Measurements from ENCODE around the gene USP36. TPM values are rescaled to one million over a fixed set of nuclear protein-coding genes. Genes with fewer than 3 reads are reported as not detected.
A peak's percentile ranks its signal among the peaks of the same experiment; 100 is the strongest.

Gene USP36
- total RNA-seq, 1 experiment from 2014 or later = 74.0 TPM

DNA sequence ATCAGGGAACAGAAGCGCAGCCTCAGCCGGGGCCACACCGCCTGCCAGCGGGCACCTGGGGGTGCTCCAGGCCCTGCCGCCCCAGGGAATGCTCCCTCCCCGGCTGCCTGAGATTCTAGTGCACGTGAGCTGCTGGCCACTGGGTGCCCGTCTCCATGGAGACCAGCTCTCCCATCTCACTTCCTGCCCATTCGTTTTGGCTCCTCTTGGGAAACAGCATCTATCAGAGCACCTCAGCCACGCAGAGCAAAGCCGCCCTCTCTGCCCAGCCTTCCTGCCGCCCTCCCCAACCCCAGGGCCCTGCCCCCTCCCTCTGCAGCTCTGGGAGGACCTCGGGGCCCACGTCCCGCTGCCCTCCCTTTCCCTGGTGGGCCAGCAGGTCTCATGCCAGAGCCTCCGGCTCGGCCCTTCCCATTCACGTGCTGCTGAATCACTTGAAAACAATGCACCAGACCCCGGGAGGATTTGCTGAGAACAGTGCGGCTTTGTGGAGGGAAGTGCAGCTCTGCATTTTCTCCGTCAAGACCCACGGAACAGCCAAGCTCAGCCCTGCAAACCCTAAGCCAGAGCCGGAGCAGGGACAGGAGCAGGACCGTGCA lies 43.0 kb upstream of the USP36 start:
- POLR2A ChIA-PET = no interaction called here
- ATAC-seq (peak; percentile 64), DNase-seq (ENCODE audit: low spot score) (no peak)
- CTCF ChIA-PET = interaction anchor here (0.6 to 1.7 kb wide), 7 partner anchors 15 to 162 kb away, joined by 3 to 20 read pairs (median 3); no protein-coding TSS in a partner anchor
- H3K36me3 Mint-ChIP-seq = no peaks in the 10 kb centered on the region
- H3K9me3 Mint-ChIP-seq = no peaks in the 10 kb centered on the region
- no peaks in the 10 kb centered on the region for H3K27me3 Mint-ChIP-seq (ENCODE audit: low read depth)
- no peak overlapping the region for H3K27ac Mint-ChIP-seq
- H3K4me3 Mint-ChIP-seq = peak overlapping the region; percentile 31; the same call in 1 of the 2 replicates
- TF ChIP-seq FOXP1 (CRISPR knock-in tag; IDR thresholded peaks at IDR 0.05; ENCODE audit: borderline replicate concordance) = 0 out of 2 replicates have a peak, but pooled peaks have one; percentile 26
- TF ChIP-seq, protein P1, sequence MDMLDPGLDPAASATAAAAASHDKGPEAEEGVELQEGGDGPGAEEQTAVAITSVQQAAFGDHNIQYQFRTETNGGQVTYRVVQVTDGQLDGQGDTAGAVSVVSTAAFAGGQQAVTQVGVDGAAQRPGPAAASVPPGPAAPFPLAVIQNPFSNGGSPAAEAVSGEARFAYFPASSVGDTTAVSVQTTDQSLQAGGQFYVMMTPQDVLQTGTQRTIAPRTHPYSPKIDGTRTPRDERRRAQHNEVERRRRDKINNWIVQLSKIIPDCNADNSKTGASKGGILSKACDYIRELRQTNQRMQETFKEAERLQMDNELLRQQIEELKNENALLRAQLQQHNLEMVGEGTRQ (CRISPR knock-in tag; IDR thresholded peaks at IDR 0.05) = 0 out of 2 replicates have a peak, but pooled peaks have one; percentile 15
- TF ChIP-seq, protein P2, sequence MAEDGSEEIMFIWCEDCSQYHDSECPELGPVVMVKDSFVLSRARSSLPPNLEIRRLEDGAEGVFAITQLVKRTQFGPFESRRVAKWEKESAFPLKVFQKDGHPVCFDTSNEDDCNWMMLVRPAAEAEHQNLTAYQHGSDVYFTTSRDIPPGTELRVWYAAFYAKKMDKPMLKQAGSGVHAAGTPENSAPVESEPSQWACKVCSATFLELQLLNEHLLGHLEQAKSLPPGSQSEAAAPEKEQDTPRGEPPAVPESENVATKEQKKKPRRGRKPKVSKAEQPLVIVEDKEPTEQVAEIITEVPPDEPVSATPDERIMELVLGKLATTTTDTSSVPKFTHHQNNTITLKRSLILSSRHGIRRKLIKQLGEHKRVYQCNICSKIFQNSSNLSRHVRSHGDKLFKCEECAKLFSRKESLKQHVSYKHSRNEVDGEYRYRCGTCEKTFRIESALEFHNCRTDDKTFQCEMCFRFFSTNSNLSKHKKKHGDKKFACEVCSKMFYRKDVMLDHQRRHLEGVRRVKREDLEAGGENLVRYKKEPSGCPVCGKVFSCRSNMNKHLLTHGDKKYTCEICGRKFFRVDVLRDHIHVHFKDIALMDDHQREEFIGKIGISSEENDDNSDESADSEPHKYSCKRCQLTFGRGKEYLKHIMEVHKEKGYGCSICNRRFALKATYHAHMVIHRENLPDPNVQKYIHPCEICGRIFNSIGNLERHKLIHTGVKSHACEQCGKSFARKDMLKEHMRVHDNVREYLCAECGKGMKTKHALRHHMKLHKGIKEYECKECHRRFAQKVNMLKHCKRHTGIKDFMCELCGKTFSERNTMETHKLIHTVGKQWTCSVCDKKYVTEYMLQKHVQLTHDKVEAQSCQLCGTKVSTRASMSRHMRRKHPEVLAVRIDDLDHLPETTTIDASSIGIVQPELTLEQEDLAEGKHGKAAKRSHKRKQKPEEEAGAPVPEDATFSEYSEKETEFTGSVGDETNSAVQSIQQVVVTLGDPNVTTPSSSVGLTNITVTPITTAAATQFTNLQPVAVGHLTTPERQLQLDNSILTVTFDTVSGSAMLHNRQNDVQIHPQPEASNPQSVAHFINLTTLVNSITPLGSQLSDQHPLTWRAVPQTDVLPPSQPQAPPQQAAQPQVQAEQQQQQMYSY (CRISPR knock-in tag; IDR thresholded peaks at IDR 0.05) = peak; percentile 41; the same call in 1 of the 2 replicates
- no peak for TF ChIP-seq NR1H2 (CRISPR knock-in tag; IDR thresholded peaks at IDR 0.05)
- TF ChIP-seq, protein P3, sequence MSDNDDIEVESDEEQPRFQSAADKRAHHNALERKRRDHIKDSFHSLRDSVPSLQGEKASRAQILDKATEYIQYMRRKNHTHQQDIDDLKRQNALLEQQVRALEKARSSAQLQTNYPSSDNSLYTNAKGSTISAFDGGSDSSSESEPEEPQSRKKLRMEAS (CRISPR knock-in tag; IDR thresholded peaks at IDR 0.05) = 0 out of 2 replicates have a peak, but pooled peaks have one; percentile 29
- peaks cover 33% of the 10 kb centered on the region for H3K4me1 Mint-ChIP-seq

DNA sequence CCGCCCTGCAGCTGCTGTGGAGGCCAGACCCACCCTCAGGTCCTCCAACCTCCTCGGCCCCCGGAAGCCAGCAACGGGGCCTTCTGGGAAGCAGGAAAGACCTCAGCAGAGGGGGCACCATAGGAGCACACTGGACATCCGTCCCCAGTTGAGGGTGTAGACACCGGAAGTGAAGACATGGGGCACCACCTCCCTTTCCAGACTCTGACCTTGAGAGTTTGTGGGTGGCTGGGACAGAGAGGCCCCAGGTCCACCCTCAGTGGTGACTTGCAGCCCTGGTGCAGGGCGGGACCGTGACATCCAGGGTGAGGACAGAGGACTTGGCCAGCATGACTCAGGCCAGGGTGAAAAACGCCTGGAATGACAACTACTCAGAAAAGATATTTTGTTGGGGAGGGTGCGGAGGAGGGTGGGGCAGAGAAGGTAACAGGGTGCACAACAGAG lies 42.5 kb upstream of the USP36 start:
- ChIA-PET CTCF (interaction anchor here (0.9 to 1.7 kb wide), 6 partner anchors 16 to 163 kb away, joined by 3 to 20 read pairs (median 4); no protein-coding TSS in a partner anchor), POLR2A (no interaction called here)
- no peaks in the 10 kb centered on the region for H3K27me3 Mint-ChIP-seq (ENCODE audit: low read depth)
- no peaks in the 10 kb centered on the region for H3K9me3 Mint-ChIP-seq
- DNase-seq (ENCODE audit: low spot score) = no peak
- ATAC-seq = no peak
- H3K4me1 Mint-ChIP-seq = peaks cover 33% of the 10 kb centered on the region
- peak overlapping the region; percentile 88 for H3K27ac Mint-ChIP-seq
- H3K36me3 Mint-ChIP-seq = no peaks in the 10 kb centered on the region
- H3K4me3 Mint-ChIP-seq = no peak overlapping the region
- TF ChIP-seq ZNF219 (CRISPR knock-in tag; IDR thresholded peaks at IDR 0.05; ENCODE audit: borderline replicate concordance) (no peak), IRF2 (CRISPR knock-in tag; IDR thresholded peaks at IDR 0.05; ENCODE audit: borderline replicate concordance, low read depth) (no peak), ZNF138 (CRISPR knock-in tag; conservative IDR thresholded peaks at IDR 0.05) (no peak), OVOL2 (CRISPR knock-in tag; IDR thresholded peaks at IDR 0.05; ENCODE audit: borderline replicate concordance) (no peak), ZNF317 (CRISPR knock-in tag; IDR thresholded peaks at IDR 0.05; ENCODE audit: borderline replicate concordance, low read depth) (no peak), NR2C2 (CRISPR knock-in tag; IDR thresholded peaks at IDR 0.05) (no peak), ELF4 (CRISPR knock-in tag; IDR thresholded peaks at IDR 0.05; ENCODE audit: low read depth) (no peak), ZNF671 (CRISPR knock-in tag; IDR thresholded peaks at IDR 0.05) (no peak), GABPB1 (CRISPR knock-in tag; IDR thresholded peaks at IDR 0.05) (no peak), GTF2I (CRISPR knock-in tag; conservative IDR thresholded peaks at IDR 0.05) (no peak), NR3C1 (CRISPR knock-in tag; conservative IDR thresholded peaks at IDR 0.05; ENCODE audit: low read depth) (no peak), ESRRA (CRISPR knock-in tag; IDR thresholded peaks at IDR 0.05; ENCODE audit: borderline replicate concordance) (no peak), RELA (CRISPR knock-in tag; IDR thresholded peaks at IDR 0.05; ENCODE audit: borderline replicate concordance) (no peak)
- TF ChIP-seq, protein P3 (CRISPR knock-in tag; IDR thresholded peaks at IDR 0.05) = no peak
- TF ChIP-seq, protein P4, sequence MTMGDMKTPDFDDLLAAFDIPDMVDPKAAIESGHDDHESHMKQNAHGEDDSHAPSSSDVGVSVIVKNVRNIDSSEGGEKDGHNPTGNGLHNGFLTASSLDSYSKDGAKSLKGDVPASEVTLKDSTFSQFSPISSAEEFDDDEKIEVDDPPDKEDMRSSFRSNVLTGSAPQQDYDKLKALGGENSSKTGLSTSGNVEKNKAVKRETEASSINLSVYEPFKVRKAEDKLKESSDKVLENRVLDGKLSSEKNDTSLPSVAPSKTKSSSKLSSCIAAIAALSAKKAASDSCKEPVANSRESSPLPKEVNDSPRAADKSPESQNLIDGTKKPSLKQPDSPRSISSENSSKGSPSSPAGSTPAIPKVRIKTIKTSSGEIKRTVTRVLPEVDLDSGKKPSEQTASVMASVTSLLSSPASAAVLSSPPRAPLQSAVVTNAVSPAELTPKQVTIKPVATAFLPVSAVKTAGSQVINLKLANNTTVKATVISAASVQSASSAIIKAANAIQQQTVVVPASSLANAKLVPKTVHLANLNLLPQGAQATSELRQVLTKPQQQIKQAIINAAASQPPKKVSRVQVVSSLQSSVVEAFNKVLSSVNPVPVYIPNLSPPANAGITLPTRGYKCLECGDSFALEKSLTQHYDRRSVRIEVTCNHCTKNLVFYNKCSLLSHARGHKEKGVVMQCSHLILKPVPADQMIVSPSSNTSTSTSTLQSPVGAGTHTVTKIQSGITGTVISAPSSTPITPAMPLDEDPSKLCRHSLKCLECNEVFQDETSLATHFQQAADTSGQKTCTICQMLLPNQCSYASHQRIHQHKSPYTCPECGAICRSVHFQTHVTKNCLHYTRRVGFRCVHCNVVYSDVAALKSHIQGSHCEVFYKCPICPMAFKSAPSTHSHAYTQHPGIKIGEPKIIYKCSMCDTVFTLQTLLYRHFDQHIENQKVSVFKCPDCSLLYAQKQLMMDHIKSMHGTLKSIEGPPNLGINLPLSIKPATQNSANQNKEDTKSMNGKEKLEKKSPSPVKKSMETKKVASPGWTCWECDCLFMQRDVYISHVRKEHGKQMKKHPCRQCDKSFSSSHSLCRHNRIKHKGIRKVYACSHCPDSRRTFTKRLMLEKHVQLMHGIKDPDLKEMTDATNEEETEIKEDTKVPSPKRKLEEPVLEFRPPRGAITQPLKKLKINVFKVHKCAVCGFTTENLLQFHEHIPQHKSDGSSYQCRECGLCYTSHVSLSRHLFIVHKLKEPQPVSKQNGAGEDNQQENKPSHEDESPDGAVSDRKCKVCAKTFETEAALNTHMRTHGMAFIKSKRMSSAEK (CRISPR knock-in tag; IDR thresholded peaks at IDR 0.05; ENCODE audit: borderline replicate concordance) = no peak
- TF ChIP-seq, protein P5, sequence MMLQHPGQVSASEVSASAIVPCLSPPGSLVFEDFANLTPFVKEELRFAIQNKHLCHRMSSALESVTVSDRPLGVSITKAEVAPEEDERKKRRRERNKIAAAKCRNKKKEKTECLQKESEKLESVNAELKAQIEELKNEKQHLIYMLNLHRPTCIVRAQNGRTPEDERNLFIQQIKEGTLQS (CRISPR knock-in tag; conservative IDR thresholded peaks at IDR 0.05) = no peak
- TF ChIP-seq, protein P6, sequence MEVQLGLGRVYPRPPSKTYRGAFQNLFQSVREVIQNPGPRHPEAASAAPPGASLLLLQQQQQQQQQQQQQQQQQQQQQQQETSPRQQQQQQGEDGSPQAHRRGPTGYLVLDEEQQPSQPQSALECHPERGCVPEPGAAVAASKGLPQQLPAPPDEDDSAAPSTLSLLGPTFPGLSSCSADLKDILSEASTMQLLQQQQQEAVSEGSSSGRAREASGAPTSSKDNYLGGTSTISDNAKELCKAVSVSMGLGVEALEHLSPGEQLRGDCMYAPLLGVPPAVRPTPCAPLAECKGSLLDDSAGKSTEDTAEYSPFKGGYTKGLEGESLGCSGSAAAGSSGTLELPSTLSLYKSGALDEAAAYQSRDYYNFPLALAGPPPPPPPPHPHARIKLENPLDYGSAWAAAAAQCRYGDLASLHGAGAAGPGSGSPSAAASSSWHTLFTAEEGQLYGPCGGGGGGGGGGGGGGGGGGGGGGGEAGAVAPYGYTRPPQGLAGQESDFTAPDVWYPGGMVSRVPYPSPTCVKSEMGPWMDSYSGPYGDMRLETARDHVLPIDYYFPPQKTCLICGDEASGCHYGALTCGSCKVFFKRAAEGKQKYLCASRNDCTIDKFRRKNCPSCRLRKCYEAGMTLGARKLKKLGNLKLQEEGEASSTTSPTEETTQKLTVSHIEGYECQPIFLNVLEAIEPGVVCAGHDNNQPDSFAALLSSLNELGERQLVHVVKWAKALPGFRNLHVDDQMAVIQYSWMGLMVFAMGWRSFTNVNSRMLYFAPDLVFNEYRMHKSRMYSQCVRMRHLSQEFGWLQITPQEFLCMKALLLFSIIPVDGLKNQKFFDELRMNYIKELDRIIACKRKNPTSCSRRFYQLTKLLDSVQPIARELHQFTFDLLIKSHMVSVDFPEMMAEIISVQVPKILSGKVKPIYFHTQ (CRISPR knock-in tag; IDR thresholded peaks at IDR 0.05) = no peak
